Measurements from ENCODE around the gene ADAMTS17.

ADAMTS17 gene

DNA sequence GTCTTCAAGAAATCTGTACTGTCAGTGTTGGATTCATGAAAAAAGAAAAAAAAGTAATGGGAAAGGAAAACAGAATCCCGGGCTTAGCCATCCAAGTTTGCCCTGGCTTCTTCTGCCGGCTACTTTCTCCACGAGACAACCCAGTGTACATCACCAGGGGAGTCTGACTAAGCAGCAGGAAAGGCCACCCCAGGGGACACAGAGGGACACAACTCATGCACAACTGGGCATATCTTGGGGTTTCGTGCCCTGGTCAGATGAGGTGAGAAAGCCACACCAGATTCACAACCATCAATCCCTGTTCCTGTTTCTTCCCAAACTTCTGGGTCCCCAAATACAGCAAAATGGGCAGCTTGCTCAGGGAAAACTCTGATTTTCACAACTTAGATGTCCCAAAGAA lies 33.2 kb downstream of the ADAMTS17 start:
- DNase-seq = no peak

- DNase-seq = no peak
Observed at GRCh38 chr15:100308213-100308600, 33.6 kb downstream of the ADAMTS17 start.

DNA sequence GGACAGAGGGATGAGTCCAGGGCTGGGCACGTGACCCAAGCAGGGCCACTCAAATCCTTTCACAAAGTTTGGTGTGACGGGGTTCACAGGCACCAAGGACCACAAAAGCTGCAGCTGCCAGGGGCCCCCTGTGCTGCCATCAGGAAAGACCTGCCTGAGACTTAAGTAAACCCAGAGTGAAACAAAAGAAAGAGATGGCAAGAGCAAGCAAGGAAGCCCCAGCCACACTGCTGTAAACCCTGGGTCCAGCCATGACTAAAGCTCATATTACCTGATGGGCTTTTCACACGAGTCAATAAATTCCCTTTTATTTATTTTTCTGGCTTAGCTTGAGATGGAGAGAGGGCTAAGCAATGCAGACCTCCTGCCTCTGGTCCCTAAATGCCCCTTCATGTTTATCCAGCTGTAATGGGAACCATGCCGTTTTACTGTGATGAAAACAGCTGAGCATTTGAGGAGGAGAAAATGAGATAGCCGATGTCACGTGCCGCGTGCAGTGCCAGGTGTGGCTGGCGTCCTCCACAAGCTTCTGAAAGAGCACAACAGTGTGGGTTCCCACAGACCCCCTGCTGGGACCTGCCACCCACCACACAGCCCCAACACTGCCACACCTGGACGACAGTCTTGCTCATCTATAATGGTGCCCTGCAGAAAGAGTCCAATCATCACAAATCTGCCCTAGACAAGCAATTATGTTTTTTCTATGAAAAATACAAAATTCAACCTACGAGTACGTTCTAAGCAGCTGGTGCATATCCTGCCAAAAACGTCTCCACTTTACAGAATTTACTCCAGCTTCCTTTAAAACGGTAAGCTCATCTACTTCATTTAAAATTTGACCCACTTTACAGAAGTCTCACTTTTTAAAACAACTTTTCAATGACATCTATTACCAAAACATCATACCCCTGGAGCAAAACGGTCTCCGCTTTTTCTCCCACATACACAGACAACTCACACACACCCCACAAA lies 34.2 kb downstream of the ADAMTS17 start:
- no peak for DNase-seq

- no peak for DNase-seq
Observed at GRCh38 chr15:100306098-100306497, 35.7 kb downstream of the ADAMTS17 start.

DNA sequence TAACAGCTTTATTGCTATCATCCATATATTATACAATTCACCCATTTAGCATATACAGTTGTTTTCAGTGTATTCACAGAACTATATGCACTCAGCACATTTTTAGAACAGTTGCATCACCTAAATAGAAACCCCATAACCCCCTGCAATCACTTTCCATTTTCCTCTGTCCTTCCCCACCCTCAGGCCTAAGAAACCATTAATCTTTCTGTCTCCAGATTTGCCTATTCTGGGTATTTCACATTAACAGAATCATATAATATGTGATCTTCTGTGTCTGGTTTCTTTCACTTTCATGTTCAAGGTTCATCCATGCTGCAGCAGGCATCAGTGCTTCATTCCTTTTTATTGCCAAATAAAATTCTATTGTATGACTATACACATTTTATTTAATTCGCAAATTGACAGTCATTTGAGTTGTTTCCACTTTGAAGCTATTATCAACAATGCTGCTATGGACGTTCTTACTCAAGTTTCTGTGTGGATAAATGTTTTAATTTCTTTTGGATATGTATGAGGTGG lies 39.8 kb downstream of the ADAMTS17 start:
- no peak for DNase-seq

- no peak for DNase-seq
Observed at GRCh38 chr15:100298257-100298656, 43.5 kb downstream of the ADAMTS17 start.

DNA sequence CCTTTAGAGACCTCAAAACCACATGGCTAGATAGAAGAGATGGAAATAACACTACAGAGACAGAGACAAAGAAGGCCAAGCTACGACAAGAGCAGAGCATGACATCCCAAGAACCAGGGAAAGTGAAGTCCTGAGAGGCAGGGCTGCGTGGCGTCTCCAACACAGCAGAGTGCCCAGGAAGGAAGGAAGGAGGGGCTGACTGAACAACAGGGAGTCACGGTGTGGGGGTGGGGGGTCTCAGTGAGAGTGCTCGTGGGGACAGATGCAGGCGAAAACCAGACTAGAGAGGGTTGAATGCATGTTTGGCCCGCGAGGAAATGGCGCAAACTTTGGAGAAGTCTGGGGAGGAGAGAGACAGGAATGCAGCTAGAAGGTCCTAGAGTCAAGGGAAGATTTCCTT lies 44.0 kb downstream of the ADAMTS17 start:
- no peak for DNase-seq

- DNase-seq = no peak
Observed at GRCh38 chr15:100295939-100296565, 45.7 kb downstream of the ADAMTS17 start.

- DNase-seq = no peak
Observed at GRCh38 chr15:100292010-100292409, 49.8 kb downstream of the ADAMTS17 start.

DNA sequence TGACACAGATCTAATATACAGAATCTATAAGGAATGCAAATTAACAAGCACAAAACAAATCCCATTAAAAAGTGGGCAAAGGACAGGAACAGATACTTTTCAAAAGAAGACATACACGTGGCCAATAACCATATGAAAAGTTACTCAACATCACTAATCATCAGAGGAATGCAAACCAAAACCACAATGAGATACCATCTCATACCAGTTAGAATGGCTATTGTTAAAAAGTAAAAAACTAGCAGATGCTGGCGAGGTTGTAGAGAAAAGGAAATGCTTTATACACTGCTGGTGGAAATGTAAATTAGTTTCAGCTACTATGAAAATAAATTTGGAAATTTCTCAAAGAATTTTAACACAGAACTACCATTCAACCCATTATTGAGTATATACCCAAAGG lies 50.7 kb downstream of the ADAMTS17 start:
- no peak for DNase-seq

GRCh38 chr15:100285641-100286295 lies 56.0 kb downstream of the ADAMTS17 start:
- no peak for DNase-seq

DNA sequence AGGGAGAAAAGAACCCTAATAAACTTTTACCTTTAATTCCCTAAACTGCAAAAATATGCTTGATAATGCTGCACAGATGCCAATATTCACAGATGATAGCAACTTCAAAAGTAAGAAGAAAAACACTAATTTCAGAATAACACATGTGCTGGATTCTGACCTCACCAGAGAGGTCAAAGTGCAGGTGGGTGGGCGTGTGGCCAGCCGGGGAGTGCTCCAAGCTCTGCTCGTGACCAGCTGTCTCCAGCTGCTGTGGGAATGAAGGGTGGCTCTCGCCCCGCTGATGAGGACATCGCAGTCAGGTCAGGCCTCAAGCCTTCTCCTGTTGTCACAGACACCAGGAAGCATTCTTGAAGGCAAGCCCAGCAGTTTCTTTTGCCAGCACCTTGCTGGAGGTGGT lies 57.1 kb downstream of the ADAMTS17 start:
- DNase-seq = no peak

- no peak for DNase-seq
Observed at GRCh38 chr15:100284191-100284590, 57.6 kb downstream of the ADAMTS17 start.

GRCh38 chr15:100281096-100281917 lies 60.5 kb downstream of the ADAMTS17 start:
- no peak for DNase-seq

DNA sequence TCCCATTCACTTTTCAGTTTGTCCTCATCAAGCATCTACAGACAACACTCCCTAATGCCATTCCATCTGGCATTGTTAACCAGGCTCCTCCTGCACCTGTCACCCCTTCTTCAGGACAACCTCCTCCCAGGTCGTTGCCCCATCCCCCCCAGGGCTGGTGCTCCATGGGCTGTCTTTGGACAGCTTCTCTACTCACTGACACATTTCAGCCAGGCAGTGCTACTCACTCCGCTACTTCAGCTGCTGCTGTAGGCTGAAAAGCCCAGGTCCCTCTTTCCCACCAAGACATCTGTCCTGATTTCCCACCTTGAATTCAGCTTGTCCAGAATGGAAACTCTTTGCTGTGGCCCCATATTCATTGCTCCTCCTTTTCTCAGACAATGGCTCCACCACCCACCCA lies 61.9 kb downstream of the ADAMTS17 start:
- DNase-seq = no peak

DNA sequence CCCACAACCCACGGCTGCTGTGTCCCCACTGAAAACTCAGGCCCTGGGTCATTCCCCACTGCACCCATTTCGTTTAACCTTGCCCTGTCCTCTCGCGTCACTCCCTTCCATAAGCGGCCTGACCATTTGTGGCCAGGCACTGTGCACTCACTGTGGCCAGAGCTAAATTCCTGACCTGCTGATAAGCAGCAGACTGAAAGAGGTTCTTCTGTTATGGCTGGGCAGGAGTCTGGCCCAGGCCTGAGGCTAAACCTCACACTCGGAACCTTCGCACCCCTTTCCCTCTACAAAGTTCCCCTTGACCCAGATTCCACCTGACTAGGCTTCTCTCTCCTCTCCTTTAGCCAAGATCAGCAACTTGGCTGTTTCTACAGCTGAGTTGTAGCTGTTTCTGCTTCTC lies 62.3 kb downstream of the ADAMTS17 start:
- no peak for DNase-seq

DNA sequence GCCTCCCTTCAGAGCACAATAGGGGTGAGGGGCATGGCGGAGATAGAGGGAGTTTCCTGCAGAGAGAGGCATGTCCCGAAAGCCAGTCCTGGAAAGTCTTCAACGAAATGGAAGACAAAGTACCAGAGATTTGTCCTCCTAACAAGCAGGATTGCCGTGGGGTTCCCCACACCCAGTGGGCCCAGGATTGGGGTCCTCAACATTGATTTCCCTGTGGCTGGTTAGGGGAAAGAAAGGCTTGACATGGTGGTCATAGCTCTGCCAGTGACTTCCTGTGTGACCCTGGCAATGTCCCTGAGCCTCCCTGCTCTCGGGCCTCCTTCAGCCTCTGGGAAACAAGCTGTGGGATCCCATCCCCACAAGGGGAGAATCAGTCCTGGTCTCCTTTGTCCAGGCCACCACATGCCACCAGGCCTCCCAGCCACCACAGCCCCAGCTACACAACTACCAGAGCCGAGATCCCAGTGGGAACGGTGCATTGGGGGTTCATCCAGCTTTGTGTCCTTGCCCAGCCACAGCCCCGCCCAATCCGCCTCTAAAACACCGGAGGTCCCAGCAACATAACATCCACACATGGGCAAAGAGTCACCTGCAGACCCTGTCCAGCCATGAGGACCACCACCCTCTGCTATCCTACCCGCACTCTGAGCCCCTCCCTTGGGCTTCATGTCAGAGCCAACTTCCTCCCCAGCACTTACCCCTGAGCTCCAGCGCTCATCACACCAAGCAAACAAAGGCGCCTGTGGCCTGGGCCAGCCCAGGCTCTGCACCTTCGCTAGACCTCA lies 63.0 kb downstream of the ADAMTS17 start:
- no peak for DNase-seq

GRCh38 chr15:100277087-100277855 lies 64.5 kb downstream of the ADAMTS17 start:
- no peak for DNase-seq

DNA sequence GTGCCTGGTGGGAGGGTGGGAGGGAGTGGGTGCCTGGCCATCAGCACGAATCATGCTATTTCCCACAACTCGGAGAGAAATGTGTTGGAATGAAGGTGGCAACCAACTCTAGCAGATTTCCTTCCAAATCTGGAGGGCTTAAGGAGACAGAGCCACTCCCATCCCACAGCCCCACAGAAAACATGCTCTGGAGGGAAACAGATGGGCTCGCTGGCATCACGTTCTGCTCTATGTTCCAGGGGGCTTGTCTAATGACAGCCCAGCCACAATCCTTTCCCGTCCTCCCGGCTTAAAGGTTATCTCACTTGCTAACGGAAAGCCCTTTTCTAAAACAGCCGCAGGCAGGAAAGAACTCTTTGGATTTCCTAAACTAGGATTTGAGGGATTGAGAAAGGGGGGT lies 65.3 kb downstream of the ADAMTS17 start:
- DNase-seq = no peak

GRCh38 chr15:100275641-100276040 lies 66.1 kb downstream of the ADAMTS17 start:
- DNase-seq = no peak

DNA sequence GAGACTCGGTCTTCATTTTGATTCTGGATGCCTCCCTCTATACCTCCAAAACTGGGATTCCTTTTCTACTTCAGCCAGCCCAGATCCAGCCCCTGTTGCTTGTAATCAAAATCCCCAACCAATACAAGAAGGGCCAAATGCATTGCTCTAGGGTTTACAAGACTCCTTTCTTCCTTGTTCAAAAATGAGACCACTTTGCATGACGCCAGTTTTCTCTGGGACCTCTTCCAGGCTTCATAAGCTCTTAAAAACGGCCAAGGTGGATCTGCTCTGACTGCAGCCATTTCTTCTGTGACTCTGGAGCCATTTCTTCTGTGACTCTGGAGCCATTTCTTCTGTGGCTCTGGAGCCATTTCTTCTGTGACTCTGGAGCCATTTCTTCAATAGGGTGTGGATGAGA lies 71.9 kb downstream of the ADAMTS17 start:
- no peak for DNase-seq

All from activated CD4-positive, CD25-positive, alpha-beta regulatory T cell treated with anti-CD3 and anti-CD28 coated beads, Interleukin-2, amount 50 U/mL, for 72 hours (primary cell).